ENCODE data around the gene EMID1. TPM values are rescaled to one million over a fixed set of nuclear protein-coding genes. Genes with fewer than 3 reads are reported as not detected.

Gene EMID1
- total RNA-seq, 1 experiment from 2014 or later, result 9.6 TPM

DNA sequence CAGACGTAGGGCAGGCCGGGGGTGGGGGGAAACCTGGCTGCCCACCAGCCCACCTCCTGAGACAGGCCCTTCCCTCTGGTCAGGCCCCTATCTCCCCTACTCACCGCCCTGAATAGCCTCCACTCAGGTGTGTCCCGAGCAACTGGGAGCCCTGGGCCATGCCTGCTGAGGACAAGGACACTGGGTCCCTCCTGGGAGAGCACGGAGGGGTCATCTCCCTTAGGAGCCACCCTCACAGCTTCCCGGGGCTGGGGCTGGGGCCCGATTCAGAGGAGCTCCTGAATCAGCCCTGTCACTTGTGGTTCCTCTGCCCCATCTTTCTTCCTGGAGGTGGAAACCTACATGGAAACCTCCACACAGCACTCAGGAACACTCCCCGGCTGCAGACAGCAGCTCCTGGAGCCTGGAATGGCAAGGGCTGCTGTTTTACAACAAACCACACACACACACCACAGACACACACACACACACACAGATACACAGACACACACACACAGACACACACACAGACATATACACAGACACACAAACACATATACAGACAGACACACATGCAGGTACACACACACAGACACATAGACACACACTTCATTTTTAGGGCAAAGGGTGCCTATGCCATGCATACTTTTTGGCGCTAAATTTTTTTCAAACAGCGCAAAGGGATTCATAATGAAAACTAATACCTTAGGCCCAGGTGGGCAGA lies 9.6 kb upstream of the EMID1 start:
- Histone ChIP-seq H2AFZ (ENCODE audit: low read depth, low read length, poor library complexity, severe bottlenecking) (no peak overlapping the region), H3K27me3 (ENCODE audit: insufficient read depth, low read length) (no peaks in the 10 kb centered on the region), H3K36me3 (ENCODE audit: control insufficient read depth in 1 of 2, insufficient read depth in 2 of 2, low read length in 2 of 2) (no peaks in the 10 kb centered on the region), H3K9ac (ENCODE audit: low read length) (no peak overlapping the region), H3K79me2 (ENCODE audit: insufficient read depth, low read length) (no peaks in the 10 kb centered on the region), H3K27ac (ENCODE audit: low read depth, low read length) (no peak overlapping the region), H3K4me2 (ENCODE audit: low read length) (no peak overlapping the region), H3K9me3 (ENCODE audit: control insufficient read depth in 1 of 2, insufficient read depth in 1 of 2, low read depth in 1 of 2, low read length in 2 of 2) (no peaks in the 10 kb centered on the region), H4K20me1 (ENCODE audit: insufficient read depth) (no peaks in the 10 kb centered on the region), H3K4me1 (ENCODE audit: control insufficient read depth in 1 of 2, insufficient read depth in 2 of 2, low read length in 2 of 2) (peaks cover 5 to 9% of the 10 kb centered on the region in 2 experiments; a peak in 3 of 4 replicates), H3K9me2 (ENCODE audit: insufficient read depth) (no peaks in the 10 kb centered on the region), H3K4me3 (replicated peaks in 1 of 2; ENCODE audit: low read depth in 1 of 2, low read length in 2 of 2) (no peak overlapping the region)
- CTCF ChIA-PET, result no interaction called here
- POLR2A ChIA-PET, result no interaction called here
- intact Hi-C loops (cut with micrococcal nuclease), result no loop called here
- DNase-seq (ENCODE audit: low read depth, low spot score), result no peak
- RAD21 ChIA-PET (ENCODE audit: low non-redundant PET in 1 of 2, low total read pairs in 2 of 2, uncharacterized antibody in 2 of 2, unreplicated experiment in 2 of 2), result no interaction called here
- TF ChIP-seq, protein P1, sequence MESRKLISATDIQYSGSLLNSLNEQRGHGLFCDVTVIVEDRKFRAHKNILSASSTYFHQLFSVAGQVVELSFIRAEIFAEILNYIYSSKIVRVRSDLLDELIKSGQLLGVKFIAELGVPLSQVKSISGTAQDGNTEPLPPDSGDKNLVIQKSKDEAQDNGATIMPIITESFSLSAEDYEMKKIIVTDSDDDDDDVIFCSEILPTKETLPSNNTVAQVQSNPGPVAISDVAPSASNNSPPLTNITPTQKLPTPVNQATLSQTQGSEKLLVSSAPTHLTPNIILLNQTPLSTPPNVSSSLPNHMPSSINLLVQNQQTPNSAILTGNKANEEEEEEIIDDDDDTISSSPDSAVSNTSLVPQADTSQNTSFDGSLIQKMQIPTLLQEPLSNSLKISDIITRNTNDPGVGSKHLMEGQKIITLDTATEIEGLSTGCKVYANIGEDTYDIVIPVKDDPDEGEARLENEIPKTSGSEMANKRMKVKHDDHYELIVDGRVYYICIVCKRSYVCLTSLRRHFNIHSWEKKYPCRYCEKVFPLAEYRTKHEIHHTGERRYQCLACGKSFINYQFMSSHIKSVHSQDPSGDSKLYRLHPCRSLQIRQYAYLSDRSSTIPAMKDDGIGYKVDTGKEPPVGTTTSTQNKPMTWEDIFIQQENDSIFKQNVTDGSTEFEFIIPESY (IDR thresholded peaks at IDR 0.05; ENCODE audit: extremely low read depth, insufficient replicate concordance, low read length), result no peak
- TF ChIP-seq EGR1 (IDR thresholded peaks at IDR 0.05; ENCODE audit: low read depth) (no peak), EZH2phosphoT487 (IDR thresholded peaks at IDR 0.05; ENCODE audit: borderline replicate concordance) (no peak), SP1 (IDR thresholded peaks at IDR 0.05; ENCODE audit: low read depth) (no peak), EZH2 (IDR thresholded peaks at IDR 0.05) (no peak), YY1 (IDR thresholded peaks at IDR 0.05; ENCODE audit: extremely low read depth, insufficient replicate concordance, low read depth, low read length) (no peak), CBX3 (IDR thresholded peaks at IDR 0.05; ENCODE audit: low read depth) (no peak), REST (IDR thresholded peaks at IDR 0.05; ENCODE audit: low read depth) (no peak), ZNF274 (IDR thresholded peaks at IDR 0.05; ENCODE audit: low read depth, low read length) (no peak), MAX (IDR thresholded peaks at IDR 0.05) (no peak), CEBPB (IDR thresholded peaks at IDR 0.05; ENCODE audit: low read depth) (no peak), POLR2A (IDR thresholded peaks at IDR 0.05; ENCODE audit: borderline replicate concordance, extremely low read depth, insufficient read depth, insufficient read length) (no peak), RAD21 (IDR thresholded peaks at IDR 0.05; ENCODE audit: low read depth) (no peak)
- TF ChIP-seq, protein P2, sequence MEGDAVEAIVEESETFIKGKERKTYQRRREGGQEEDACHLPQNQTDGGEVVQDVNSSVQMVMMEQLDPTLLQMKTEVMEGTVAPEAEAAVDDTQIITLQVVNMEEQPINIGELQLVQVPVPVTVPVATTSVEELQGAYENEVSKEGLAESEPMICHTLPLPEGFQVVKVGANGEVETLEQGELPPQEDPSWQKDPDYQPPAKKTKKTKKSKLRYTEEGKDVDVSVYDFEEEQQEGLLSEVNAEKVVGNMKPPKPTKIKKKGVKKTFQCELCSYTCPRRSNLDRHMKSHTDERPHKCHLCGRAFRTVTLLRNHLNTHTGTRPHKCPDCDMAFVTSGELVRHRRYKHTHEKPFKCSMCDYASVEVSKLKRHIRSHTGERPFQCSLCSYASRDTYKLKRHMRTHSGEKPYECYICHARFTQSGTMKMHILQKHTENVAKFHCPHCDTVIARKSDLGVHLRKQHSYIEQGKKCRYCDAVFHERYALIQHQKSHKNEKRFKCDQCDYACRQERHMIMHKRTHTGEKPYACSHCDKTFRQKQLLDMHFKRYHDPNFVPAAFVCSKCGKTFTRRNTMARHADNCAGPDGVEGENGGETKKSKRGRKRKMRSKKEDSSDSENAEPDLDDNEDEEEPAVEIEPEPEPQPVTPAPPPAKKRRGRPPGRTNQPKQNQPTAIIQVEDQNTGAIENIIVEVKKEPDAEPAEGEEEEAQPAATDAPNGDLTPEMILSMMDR (IDR thresholded peaks at IDR 0.05 in 2 of 3, conservative IDR thresholded peaks at IDR 0.05 in 1 of 3; ENCODE audit: borderline replicate concordance in 1 of 3, insufficient read depth in 1 of 3, low read depth in 2 of 3, low read length in 2 of 3), result no peak
- TF ChIP-seq, protein P3, sequence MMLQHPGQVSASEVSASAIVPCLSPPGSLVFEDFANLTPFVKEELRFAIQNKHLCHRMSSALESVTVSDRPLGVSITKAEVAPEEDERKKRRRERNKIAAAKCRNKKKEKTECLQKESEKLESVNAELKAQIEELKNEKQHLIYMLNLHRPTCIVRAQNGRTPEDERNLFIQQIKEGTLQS (IDR thresholded peaks at IDR 0.05), result no peak
- BruUV-seq (replicated peaks), result no TSS peak
- no peak for ATAC-seq
